ENCODE results near the gene DNM3.

DNM3 gene

DNA sequence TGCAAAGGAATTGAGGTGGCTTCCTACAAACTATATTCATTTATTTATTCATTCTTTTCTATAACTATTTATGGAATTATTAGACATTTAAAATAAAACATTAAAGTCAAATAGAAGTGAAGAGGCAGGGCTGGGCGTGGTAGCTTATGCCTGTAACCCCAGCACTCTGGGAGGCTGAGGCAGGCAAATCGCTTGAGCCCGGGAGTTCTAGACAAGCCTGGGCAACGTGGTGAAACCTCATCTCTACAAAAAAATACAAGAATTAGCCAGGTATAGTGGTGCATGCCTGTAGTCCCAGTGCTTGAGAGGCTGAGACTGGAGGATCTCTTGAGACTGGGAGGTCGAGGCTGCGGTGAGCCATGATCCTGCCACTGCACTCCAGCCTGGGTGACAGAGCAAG lies 23.8 kb downstream of the DNM3 start:
- no peak for TF ChIP-seq FOXM1 (IDR thresholded peaks at IDR 0.05; ENCODE audit: borderline replicate concordance, low read depth)
- no peak for TF ChIP-seq TEAD4 (IDR thresholded peaks at IDR 0.05)
- TF ChIP-seq, protein P1, sequence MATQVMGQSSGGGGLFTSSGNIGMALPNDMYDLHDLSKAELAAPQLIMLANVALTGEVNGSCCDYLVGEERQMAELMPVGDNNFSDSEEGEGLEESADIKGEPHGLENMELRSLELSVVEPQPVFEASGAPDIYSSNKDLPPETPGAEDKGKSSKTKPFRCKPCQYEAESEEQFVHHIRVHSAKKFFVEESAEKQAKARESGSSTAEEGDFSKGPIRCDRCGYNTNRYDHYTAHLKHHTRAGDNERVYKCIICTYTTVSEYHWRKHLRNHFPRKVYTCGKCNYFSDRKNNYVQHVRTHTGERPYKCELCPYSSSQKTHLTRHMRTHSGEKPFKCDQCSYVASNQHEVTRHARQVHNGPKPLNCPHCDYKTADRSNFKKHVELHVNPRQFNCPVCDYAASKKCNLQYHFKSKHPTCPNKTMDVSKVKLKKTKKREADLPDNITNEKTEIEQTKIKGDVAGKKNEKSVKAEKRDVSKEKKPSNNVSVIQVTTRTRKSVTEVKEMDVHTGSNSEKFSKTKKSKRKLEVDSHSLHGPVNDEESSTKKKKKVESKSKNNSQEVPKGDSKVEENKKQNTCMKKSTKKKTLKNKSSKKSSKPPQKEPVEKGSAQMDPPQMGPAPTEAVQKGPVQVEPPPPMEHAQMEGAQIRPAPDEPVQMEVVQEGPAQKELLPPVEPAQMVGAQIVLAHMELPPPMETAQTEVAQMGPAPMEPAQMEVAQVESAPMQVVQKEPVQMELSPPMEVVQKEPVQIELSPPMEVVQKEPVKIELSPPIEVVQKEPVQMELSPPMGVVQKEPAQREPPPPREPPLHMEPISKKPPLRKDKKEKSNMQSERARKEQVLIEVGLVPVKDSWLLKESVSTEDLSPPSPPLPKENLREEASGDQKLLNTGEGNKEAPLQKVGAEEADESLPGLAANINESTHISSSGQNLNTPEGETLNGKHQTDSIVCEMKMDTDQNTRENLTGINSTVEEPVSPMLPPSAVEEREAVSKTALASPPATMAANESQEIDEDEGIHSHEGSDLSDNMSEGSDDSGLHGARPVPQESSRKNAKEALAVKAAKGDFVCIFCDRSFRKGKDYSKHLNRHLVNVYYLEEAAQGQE (IDR thresholded peaks at IDR 0.05; ENCODE audit: low read depth): no peak
- no peak for TF ChIP-seq RAD21 (IDR thresholded peaks at IDR 0.05; ENCODE audit: low read depth)
- no peak for TF ChIP-seq EGR1 (IDR thresholded peaks at IDR 0.05)
- TF ChIP-seq, protein P2, sequence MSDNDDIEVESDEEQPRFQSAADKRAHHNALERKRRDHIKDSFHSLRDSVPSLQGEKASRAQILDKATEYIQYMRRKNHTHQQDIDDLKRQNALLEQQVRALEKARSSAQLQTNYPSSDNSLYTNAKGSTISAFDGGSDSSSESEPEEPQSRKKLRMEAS (IDR thresholded peaks at IDR 0.05): no peak
- TF ChIP-seq TCF12 (IDR thresholded peaks at IDR 0.05; ENCODE audit: low read depth): no peak
- no peak for TF ChIP-seq TAF1 (IDR thresholded peaks at IDR 0.05; ENCODE audit: low read depth)
- TF ChIP-seq, protein P3, sequence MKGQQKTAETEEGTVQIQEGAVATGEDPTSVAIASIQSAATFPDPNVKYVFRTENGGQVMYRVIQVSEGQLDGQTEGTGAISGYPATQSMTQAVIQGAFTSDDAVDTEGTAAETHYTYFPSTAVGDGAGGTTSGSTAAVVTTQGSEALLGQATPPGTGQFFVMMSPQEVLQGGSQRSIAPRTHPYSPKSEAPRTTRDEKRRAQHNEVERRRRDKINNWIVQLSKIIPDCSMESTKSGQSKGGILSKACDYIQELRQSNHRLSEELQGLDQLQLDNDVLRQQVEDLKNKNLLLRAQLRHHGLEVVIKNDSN (IDR thresholded peaks at IDR 0.05): no peak
- TF ChIP-seq EP300 (IDR thresholded peaks at IDR 0.05; ENCODE audit: borderline replicate concordance): no peak
- TF ChIP-seq ZBTB7A (IDR thresholded peaks at IDR 0.05; ENCODE audit: low read depth): no peak
- TF ChIP-seq NFIC (IDR thresholded peaks at IDR 0.05): no peak
- TF ChIP-seq CREB1 (IDR thresholded peaks at IDR 0.05; ENCODE audit: low read depth): no peak
- TF ChIP-seq YY1 (IDR thresholded peaks at IDR 0.05; ENCODE audit: low read depth): no peak

DNA sequence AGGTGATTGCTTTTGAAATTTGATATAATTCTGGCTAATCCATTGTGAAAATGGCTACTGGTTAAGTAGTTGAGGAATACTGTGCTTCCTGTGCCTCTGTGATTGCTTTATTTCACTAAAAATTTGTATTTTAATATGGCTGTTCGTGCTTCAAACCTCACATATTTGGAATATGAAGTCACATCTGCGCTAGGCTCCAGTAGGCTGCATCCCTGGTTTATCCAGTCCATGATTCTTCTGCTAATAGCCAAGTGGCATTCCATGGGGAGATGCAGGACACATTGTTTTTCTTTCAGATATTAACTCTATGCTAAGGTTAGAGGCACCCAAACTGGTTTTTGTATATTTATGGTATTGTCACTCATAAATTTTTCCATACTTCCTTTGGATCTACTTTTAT lies 25.9 kb downstream of the DNM3 start:
- no peak for TF ChIP-seq TEAD4 (IDR thresholded peaks at IDR 0.05)
- TF ChIP-seq FOXM1 (IDR thresholded peaks at IDR 0.05; ENCODE audit: borderline replicate concordance, low read depth): no peak
- no peak for TF ChIP-seq EP300 (IDR thresholded peaks at IDR 0.05; ENCODE audit: borderline replicate concordance)
- TF ChIP-seq TCF12 (IDR thresholded peaks at IDR 0.05; ENCODE audit: low read depth): no peak
- TF ChIP-seq RAD21 (IDR thresholded peaks at IDR 0.05; ENCODE audit: low read depth): no peak
- TF ChIP-seq, protein P2 (IDR thresholded peaks at IDR 0.05): no peak
- no peak for TF ChIP-seq CREB1 (IDR thresholded peaks at IDR 0.05; ENCODE audit: low read depth)
- TF ChIP-seq CEBPB (IDR thresholded peaks at IDR 0.05): no peak
- no peak for TF ChIP-seq NFIC (IDR thresholded peaks at IDR 0.05)
- TF ChIP-seq YY1 (IDR thresholded peaks at IDR 0.05; ENCODE audit: low read depth): no peak
- no peak for TF ChIP-seq EGR1 (IDR thresholded peaks at IDR 0.05)
- TF ChIP-seq TAF1 (IDR thresholded peaks at IDR 0.05; ENCODE audit: low read depth): no peak
- TF ChIP-seq, protein P1 (IDR thresholded peaks at IDR 0.05; ENCODE audit: low read depth): no peak
- no peak for TF ChIP-seq ZBTB7A (IDR thresholded peaks at IDR 0.05; ENCODE audit: low read depth)
- TF ChIP-seq, protein P3 (IDR thresholded peaks at IDR 0.05): no peak

DNA sequence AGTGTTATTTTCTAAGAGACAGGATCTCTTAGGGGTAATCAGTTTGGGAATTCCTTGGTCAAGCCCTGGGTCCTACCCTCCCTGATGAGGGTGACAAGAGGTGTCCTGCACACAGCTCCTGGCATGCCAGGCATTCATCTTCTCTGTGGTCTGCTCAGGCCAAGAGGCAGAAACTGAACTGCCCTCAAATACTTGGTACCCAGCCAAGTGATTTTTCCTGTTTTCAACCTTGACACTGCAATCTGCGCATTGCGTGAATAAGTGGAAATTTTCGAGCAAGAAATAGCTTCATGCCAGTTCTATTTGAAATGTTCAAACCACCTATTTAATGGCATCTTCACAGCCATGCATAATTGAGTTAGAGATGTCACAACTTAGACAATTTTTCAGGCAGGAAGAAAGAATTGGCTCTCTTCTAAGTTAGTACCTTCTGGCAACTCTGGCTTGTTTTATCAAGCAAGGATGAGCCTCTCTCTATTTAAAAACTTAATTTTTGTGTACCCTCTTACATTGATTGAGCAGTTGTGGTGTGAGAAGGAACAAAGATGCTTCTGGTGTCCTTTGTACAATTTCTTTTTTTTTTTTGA lies 27.0 kb downstream of the DNM3 start:
- TF ChIP-seq TEAD4 (IDR thresholded peaks at IDR 0.05) (peak; percentile 83), FOXM1 (IDR thresholded peaks at IDR 0.05; ENCODE audit: borderline replicate concordance, low read depth) (no peak), TCF12 (IDR thresholded peaks at IDR 0.05; ENCODE audit: low read depth) (0 out of 2 replicates have a peak, but pooled peaks have one; percentile 18), NFIC (IDR thresholded peaks at IDR 0.05) (peak; percentile 77)
- TF ChIP-seq, protein P1 (IDR thresholded peaks at IDR 0.05; ENCODE audit: low read depth): no peak

DNA sequence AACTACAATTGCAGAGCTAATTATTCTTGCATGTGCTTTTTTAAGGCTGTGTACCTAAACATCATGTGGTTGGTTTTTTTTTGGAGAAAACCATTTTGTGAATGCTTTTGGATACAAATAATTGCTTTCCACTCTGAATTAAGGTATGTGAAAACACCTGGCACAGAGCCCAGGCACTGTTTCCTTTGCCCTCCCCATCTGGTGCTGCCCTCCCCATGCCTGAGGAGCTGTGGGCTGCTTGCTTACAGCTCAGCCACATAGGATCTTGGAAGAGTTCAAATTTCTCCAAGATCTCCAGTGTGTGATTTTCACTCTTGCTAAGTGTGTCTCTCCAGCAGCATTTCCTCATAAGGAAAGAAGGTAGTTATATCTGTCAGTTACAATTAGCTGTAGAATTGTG lies 27.8 kb downstream of the DNM3 start:
- TF ChIP-seq NFIC (IDR thresholded peaks at IDR 0.05): peak; percentile 72
- no peak for TF ChIP-seq EP300 (IDR thresholded peaks at IDR 0.05; ENCODE audit: borderline replicate concordance)

DNA sequence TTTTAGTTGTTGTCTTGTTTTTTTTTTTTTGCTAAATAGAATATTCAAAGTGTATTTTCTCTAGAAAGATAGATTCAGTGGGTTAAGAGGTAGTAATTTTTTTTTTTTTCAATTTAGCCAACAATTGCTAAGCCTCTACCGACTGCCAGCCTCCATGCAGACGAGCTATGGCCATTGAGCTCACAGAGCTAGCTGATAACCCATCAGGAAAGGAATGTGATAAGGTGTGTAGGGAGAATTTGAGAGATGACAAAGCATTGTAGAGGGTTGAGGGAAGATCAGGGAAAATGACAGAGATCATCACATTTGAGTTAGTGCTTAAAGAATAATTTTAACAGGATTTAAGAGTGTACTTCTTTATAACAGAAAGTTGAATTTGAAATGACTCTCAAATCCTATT lies 30.6 kb downstream of the DNM3 start:
- TF ChIP-seq, protein P3 (IDR thresholded peaks at IDR 0.05): no peak
- TF ChIP-seq EP300 (IDR thresholded peaks at IDR 0.05; ENCODE audit: borderline replicate concordance): no peak
- TF ChIP-seq ZBTB7A (IDR thresholded peaks at IDR 0.05; ENCODE audit: low read depth): no peak
- no peak for TF ChIP-seq TAF1 (IDR thresholded peaks at IDR 0.05; ENCODE audit: low read depth)
- TF ChIP-seq CREB1 (IDR thresholded peaks at IDR 0.05; ENCODE audit: low read depth): no peak
- no peak for TF ChIP-seq CEBPB (IDR thresholded peaks at IDR 0.05)
- TF ChIP-seq, protein P2 (IDR thresholded peaks at IDR 0.05): no peak
- no peak for TF ChIP-seq NFIC (IDR thresholded peaks at IDR 0.05)
- TF ChIP-seq, protein P1 (IDR thresholded peaks at IDR 0.05; ENCODE audit: low read depth): no peak
- TF ChIP-seq RAD21 (IDR thresholded peaks at IDR 0.05; ENCODE audit: low read depth): no peak
- no peak for TF ChIP-seq YY1 (IDR thresholded peaks at IDR 0.05; ENCODE audit: low read depth)
- no peak for TF ChIP-seq TEAD4 (IDR thresholded peaks at IDR 0.05)
- no peak for TF ChIP-seq FOXM1 (IDR thresholded peaks at IDR 0.05; ENCODE audit: borderline replicate concordance, low read depth)
- no peak for TF ChIP-seq TCF12 (IDR thresholded peaks at IDR 0.05; ENCODE audit: low read depth)
- no peak for TF ChIP-seq EGR1 (IDR thresholded peaks at IDR 0.05)
